Measurements from ENCODE around the gene SCT. TPM values are rescaled to one million over a fixed set of nuclear protein-coding genes. Genes with fewer than 3 reads are reported as not detected.

Gene SCT
- total RNA-seq, 1 donor from 2014 or later = 2.9 TPM

- Mint-ChIP-seq H3K36me3 (ENCODE audit: insufficient read depth) (peaks cover 6% of the 10 kb centered on the region), H3K27me3 (peaks cover 17% of the 10 kb centered on the region), H3K27ac (no peak overlapping the region), H3K4me3 (ENCODE audit: low read depth) (no peak overlapping the region), H3K4me1 (ENCODE audit: low read depth) (no peaks in the 10 kb centered on the region), H3K9me3 (ENCODE audit: low read depth) (no peaks in the 10 kb centered on the region)
- DNase-seq (ENCODE audit: low spot score, unreplicated experiment) = no peak
- TF ChIP-seq, protein P1, sequence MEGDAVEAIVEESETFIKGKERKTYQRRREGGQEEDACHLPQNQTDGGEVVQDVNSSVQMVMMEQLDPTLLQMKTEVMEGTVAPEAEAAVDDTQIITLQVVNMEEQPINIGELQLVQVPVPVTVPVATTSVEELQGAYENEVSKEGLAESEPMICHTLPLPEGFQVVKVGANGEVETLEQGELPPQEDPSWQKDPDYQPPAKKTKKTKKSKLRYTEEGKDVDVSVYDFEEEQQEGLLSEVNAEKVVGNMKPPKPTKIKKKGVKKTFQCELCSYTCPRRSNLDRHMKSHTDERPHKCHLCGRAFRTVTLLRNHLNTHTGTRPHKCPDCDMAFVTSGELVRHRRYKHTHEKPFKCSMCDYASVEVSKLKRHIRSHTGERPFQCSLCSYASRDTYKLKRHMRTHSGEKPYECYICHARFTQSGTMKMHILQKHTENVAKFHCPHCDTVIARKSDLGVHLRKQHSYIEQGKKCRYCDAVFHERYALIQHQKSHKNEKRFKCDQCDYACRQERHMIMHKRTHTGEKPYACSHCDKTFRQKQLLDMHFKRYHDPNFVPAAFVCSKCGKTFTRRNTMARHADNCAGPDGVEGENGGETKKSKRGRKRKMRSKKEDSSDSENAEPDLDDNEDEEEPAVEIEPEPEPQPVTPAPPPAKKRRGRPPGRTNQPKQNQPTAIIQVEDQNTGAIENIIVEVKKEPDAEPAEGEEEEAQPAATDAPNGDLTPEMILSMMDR (IDR thresholded peaks at IDR 0.05; ENCODE audit: unreplicated experiment) = no peak
Observed at GRCh38 chr11:623999-624704, 2.8 kb downstream of the SCT start.

DNA sequence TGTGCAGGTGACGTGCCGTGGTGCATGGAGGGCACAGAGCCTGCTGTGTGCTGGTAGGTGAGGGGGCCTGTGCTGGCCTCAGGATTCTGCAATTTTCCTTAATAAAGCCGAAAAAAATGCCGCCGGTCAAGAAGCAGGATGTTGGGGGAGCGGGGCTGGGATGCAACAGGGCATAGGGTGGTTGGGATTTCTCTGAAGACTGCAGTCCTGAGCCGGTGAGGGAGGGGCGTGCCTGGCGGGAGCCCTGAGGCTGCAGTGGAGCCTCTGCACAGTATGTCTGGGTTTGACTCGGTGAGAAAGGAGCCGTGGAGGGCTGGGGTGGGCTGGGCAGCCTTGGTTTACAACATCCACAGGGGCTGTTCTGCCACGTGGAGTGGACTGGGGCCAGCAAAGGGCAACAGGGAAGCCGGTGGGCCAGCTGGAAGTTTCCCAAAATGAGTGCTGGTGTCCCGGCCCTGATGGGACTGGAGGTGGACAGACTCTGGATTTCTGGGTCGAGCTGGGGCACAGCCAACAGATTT is 3.6 kb downstream of the SCT start:
- Mint-ChIP-seq H3K9me3 (ENCODE audit: low read depth) (no peaks in the 10 kb centered on the region), H3K27ac (no peak overlapping the region), H3K4me1 (ENCODE audit: low read depth) (no peaks in the 10 kb centered on the region), H3K4me3 (ENCODE audit: low read depth) (no peak overlapping the region), H3K36me3 (ENCODE audit: insufficient read depth) (peaks cover 4% of the 10 kb centered on the region), H3K27me3 (peaks cover 10% of the 10 kb centered on the region)
- no peak for DNase-seq (ENCODE audit: low spot score, unreplicated experiment)
- TF ChIP-seq, protein P1 (IDR thresholded peaks at IDR 0.05; ENCODE audit: unreplicated experiment) = no peak

DNA sequence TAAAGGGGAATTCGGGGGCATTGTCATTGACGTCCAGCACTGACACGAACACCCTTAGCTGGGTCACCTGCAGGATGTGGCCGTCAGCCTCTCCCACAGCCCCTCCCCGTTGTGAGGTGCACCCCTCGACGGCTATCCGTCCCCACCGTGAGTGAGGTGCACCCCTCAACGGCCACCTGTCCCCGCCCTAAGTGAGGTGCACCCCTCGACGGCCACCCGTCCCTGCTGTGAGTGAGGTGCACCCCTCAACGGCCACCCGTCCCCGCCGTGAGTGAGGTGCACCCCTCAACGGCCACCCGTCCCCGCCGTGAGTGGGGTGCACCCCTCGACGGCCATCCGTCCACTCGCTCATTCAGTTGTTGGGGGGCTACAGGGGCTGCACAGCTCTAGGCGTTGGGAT is 5.1 kb downstream of the SCT start:
- H3K4me1 Mint-ChIP-seq (ENCODE audit: low read depth) = no peaks in the 10 kb centered on the region
- no peak overlapping the region for H3K27ac Mint-ChIP-seq
- no peaks in the 10 kb centered on the region for H3K9me3 Mint-ChIP-seq (ENCODE audit: low read depth)
- no peaks in the 10 kb centered on the region for H3K27me3 Mint-ChIP-seq
- no peak for DNase-seq (ENCODE audit: low spot score, unreplicated experiment)
- TF ChIP-seq, protein P1 (IDR thresholded peaks at IDR 0.05; ENCODE audit: unreplicated experiment) = no peak
- no peak overlapping the region for H3K4me3 Mint-ChIP-seq (ENCODE audit: low read depth)
- no peaks in the 10 kb centered on the region for H3K36me3 Mint-ChIP-seq (ENCODE audit: insufficient read depth)

DNA sequence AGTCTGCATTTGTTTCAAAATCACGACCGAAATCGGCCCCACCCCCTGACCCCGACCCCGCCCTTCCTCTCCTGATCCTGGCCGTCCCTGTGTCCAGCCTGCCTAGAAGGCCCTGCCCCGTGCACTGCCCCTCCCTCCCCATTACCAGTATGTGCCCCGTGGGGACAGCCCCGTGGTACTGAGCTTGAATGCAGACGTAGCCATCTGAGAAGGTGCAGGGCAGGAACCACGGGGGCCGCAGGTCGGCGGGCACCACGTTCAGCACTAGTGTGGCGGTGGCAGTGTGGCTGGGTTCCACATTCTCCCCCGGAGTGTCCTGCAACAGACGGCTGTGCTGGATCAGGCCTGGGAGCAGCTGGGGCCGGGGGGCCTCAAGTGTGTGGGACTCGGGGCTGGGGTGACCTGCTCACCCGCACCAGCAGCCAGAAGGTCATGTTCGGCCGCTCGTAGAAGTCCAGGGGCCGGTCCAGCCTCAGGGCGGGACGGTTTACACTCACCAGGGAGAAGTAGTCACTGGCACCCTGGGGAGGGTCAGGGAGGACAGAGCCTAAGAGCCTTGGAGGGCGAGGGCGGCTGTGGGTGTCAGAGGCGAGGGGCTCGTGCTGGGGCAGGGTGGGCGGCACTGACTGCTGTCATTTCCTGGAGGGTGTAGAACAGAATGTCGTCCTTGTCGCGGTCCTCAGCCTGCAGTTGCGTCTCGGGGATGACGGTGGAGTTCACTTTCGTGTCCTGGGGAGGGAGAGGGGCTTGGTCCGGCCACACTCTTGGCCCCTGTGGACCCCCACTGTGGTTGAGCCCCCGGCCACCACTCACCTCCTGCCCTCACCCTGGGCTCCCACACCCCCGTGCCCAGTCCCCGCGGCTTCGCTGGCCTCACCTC is 5.8 kb downstream of the SCT start:
- H3K4me3 Mint-ChIP-seq (ENCODE audit: low read depth) = no peak overlapping the region
- TF ChIP-seq, protein P1 (IDR thresholded peaks at IDR 0.05; ENCODE audit: unreplicated experiment) = no peak
- H3K36me3 Mint-ChIP-seq (ENCODE audit: insufficient read depth) = no peaks in the 10 kb centered on the region
- no peaks in the 10 kb centered on the region for H3K9me3 Mint-ChIP-seq (ENCODE audit: low read depth)
- H3K27me3 Mint-ChIP-seq = no peaks in the 10 kb centered on the region
- H3K4me1 Mint-ChIP-seq (ENCODE audit: low read depth) = no peaks in the 10 kb centered on the region
- DNase-seq (ENCODE audit: low spot score, unreplicated experiment) = no peak
- no peak overlapping the region for H3K27ac Mint-ChIP-seq

DNA sequence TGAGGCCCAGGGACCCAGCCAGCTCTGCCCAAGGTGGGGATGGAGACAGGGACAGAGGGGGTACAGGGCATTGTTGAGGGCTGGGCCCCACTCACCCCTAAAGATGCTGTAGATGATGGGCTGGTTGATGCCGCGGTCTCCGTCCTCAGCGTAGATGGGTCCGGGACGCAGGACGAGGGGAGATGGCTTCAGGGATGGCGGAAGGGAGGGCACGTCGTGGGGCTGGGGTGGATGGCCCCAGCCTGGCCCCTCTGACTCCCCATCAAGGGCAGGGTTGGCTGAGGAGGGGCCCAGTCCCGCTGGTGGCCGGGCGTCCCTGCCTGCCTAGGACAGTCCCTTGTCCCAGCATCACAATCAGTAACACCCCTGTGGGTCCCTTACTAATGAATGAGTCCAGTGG is 6.8 kb downstream of the SCT start:
- Mint-ChIP-seq H3K9me3 (ENCODE audit: low read depth) (no peaks in the 10 kb centered on the region), H3K4me3 (ENCODE audit: low read depth) (no peak overlapping the region), H3K27ac (no peak overlapping the region), H3K27me3 (no peaks in the 10 kb centered on the region), H3K36me3 (ENCODE audit: insufficient read depth) (no peaks in the 10 kb centered on the region), H3K4me1 (ENCODE audit: low read depth) (peaks cover 2% of the 10 kb centered on the region)
- DNase-seq (ENCODE audit: low spot score, unreplicated experiment) = no peak
- TF ChIP-seq, protein P1 (IDR thresholded peaks at IDR 0.05; ENCODE audit: unreplicated experiment) = no peak
